PC-9 (cell line): ENCODE measurements around the gene ADGRB3. TPM values are rescaled to one million over a fixed set of nuclear protein-coding genes. Genes with fewer than 3 reads are reported as not detected.
"Not testable (repeated sequence)": the region's sequence is repeated elsewhere in the genome, so short reads cannot be mapped to it uniquely, and the experiment has no call there.

Experiments
- BruUV-seq: library from RNA; stranded (reverse); fragments of 400-500 nt; replicated peaks from 2 replicates; lab custom pipeline; 2021; lab: Mats Ljungman, UMichigan
- CTCF ChIA-PET: fragments of 300-600 bp; sonication (Branson Sonifier 250); formaldehyde crosslinking; loops from one replicate; lab custom pipeline; 2022; ENCODE audit warnings: antibody characterized with exemption; lab: Charles Lee
- POLR2A ChIA-PET: fragments of 300-600 bp; sonication (Branson Sonifier 250); formaldehyde crosslinking; loops from one replicate; lab custom pipeline; 2022; ENCODE audit warnings: antibody characterized with exemption; ENCODE audit not compliant: unreplicated experiment; lab: Charles Lee
- DNase-seq, 2 experiments: peaks; one replicate each; pipeline versions ENCODE4 v3.0.0 to v3.0.0-alpha.2; 2015 to 2022; ENCODE audit warnings: mixed read lengths in 1 of 2
- H2AFZ ChIP-seq: fragments of 200-600 bp; sonication (generic); 2 replicates; pipeline ENCODE4 v1.8.1; 2017; ENCODE audit warnings: antibody characterized with exemption
- H3F3A ChIP-seq: fragments of 200-600 bp; sonication (generic); 2 replicates; pipeline ENCODE4 v1.8.1; 2017; ENCODE audit warnings: antibody characterized with exemption, mild to moderate bottlenecking, low read depth; ENCODE audit not compliant: insufficient read depth
- H3K27ac ChIP-seq: fragments of 200-600 bp; sonication (generic); 2 replicates; pipeline ENCODE4 v1.6.1; 2016; ENCODE audit warnings: mixed run types
- H3K27me3 ChIP-seq: fragments of 200-600 bp; sonication (generic); 2 replicates; pipeline ENCODE4 v1.6.1; 2016; ENCODE audit warnings: low read depth, mixed run types; ENCODE audit not compliant: insufficient read depth
- H3K36me3 ChIP-seq: fragments of 200-600 bp; sonication (generic); 2 replicates; pipeline ENCODE4 v1.6.1; 2016; ENCODE audit warnings: low read depth, mixed run types
- H3K4me1 ChIP-seq: fragments of 200-600 bp; sonication (generic); replicated peaks from 2 replicates; pipeline ENCODE4 v1.6.1; 2016; ENCODE audit warnings: mixed run types; ENCODE audit not compliant: insufficient read depth
- H3K4me2 ChIP-seq: fragments of 200-600 bp; sonication (generic); 2 replicates; pipeline ENCODE4 v1.6.1; 2017; ENCODE audit warnings: mixed run types
- H3K4me3 ChIP-seq: fragments of 200-600 bp; sonication (generic); 2 replicates; pipeline ENCODE4 v1.6.1; 2016; ENCODE audit warnings: mixed run types
- H3K79me2 ChIP-seq: fragments of 200-600 bp; sonication (generic); 2 replicates; pipeline ENCODE4 v1.6.1; 2017; ENCODE audit warnings: low read depth, mixed run types
- H3K9me2 ChIP-seq: fragments of 200-600 bp; sonication (generic); 2 replicates; pipeline ENCODE4 v1.8.1; 2017; ENCODE audit warnings: mild to moderate bottlenecking; ENCODE audit not compliant: insufficient read depth
- H3K9me3 ChIP-seq: fragments of 200-600 bp; sonication (generic); 2 replicates; pipeline ENCODE4 v1.8.1; 2016; ENCODE audit warnings: low read depth; ENCODE audit not compliant: insufficient read depth
- H4K20me1 ChIP-seq: fragments of 200-600 bp; sonication (generic); 2 replicates; pipeline ENCODE4 v1.8.1; 2017; ENCODE audit not compliant: insufficient read depth
- CTCF ChIP-seq: fragments of 200-600 bp; sonication (generic); conservative IDR thresholded peaks from 2 replicates; pipeline ENCODE4 v1.6.1; 2017; ENCODE audit warnings: mixed run types, antibody characterized with exemption, mild to moderate bottlenecking, moderate library complexity
- EZH2 ChIP-seq: fragments of 200-600 bp; sonication (generic); IDR thresholded peaks from 2 replicates; pipeline ENCODE4 v1.8.0; 2017; ENCODE audit warnings: antibody characterized with exemption, low read depth
- intact Hi-C: fragments of 100-400 bp; cut with micrococcal nuclease; formaldehyde crosslinking; loops from one replicate; pipeline ENCODE4 v1.10.0; 2022; ENCODE audit not compliant: unreplicated experiment
- total RNA-seq: library from RNA; stranded (reverse); gene quantifications from 2 replicates; pipeline ENCODE4 v1.2.3, GENCODE V29; 2021

Gene ADGRB3
- total RNA-seq, 1 experiment from 2014 or later, result not detected

DNA sequence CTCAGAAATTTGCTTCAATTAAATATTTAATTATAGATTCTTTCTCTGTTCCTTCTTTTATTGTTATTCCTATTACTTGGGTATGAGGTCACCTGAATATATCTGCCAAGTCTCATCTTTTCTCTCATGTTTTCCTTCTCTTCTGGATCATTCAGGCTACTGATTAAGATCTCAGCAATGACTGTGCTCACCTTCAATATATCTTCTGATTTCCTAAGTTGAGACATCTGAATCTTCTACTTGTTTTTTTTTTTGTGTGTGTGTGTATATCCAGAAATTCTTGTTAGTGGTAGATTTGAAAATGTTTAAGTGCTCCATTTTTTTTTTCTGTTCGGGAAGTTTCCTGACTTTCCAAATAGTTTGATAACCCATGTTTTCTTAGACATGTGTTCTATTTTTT, 108.0 kb downstream of the ADGRB3 start:
- H2AFZ ChIP-seq, result no peak overlapping the region
- no peaks in the 10 kb centered on the region for H3K27me3 ChIP-seq
- ChIA-PET CTCF (no interaction called here), POLR2A (no interaction called here)
- intact Hi-C loops, result no loop called here
- no peaks in the 10 kb centered on the region for H3K9me2 ChIP-seq
- no peak overlapping the region for H3K4me2 ChIP-seq
- no peaks in the 10 kb centered on the region for H3F3A ChIP-seq
- H4K20me1 ChIP-seq, result no peaks in the 10 kb centered on the region
- H3K27ac ChIP-seq, result no peak overlapping the region
- no TSS peak for BruUV-seq
- H3K4me3 ChIP-seq, result no peak overlapping the region
- H3K4me1 ChIP-seq, result no peaks in the 10 kb centered on the region
- no peak for DNase-seq
- H3K79me2 ChIP-seq, result no peaks in the 10 kb centered on the region
- no peaks in the 10 kb centered on the region for H3K9me3 ChIP-seq
- TF ChIP-seq EZH2 (no peak), CTCF (no peak)
- no peaks in the 10 kb centered on the region for H3K36me3 ChIP-seq

- BruUV-seq, H3K27me3 ChIP-seq, H4K20me1 ChIP-seq, H3K4me3 ChIP-seq, H3K79me2 ChIP-seq, POLR2A ChIA-PET, H3F3A ChIP-seq, CTCF ChIA-PET, H3K9me3 ChIP-seq, H3K27ac ChIP-seq, DNase-seq, H2AFZ ChIP-seq, H3K4me2 ChIP-seq, H3K36me3 ChIP-seq, H3K4me1 ChIP-seq, intact Hi-C loops, H3K9me2 ChIP-seq: not testable (repeated sequence)
These were observed 109.3 kb downstream of the ADGRB3 start for GRCh38 chr6:68744376-68744775.

DNA sequence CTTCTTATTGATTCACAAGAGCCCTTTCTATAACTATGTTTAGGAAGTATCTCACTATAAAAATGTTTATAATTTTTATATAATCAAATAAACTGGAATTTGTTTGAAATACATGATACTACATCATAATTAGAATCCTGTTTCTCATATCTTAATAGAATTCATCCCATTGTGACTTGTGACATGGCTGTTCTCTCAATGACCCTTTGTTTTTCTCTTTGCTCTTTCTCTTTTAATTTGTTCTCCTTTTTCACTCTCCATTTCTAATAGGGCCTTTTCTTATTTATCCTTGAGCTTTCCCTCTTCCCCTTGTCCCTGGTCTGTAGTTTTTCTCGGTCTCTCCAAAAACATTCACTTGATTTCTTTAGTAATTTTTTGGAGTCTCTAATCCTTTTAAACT, 111.3 kb downstream of the ADGRB3 start:
- Histone ChIP-seq H3F3A (no peaks in the 10 kb centered on the region), H3K4me2 (no peak overlapping the region), H3K27me3 (no peaks in the 10 kb centered on the region), H3K9me2 (no peaks in the 10 kb centered on the region), H3K9me3 (no peaks in the 10 kb centered on the region), H2AFZ (no peak overlapping the region), H3K4me3 (no peak overlapping the region), H3K79me2 (no peaks in the 10 kb centered on the region), H3K4me1 (no peaks in the 10 kb centered on the region), H3K27ac (no peak overlapping the region), H3K36me3 (no peaks in the 10 kb centered on the region), H4K20me1 (no peaks in the 10 kb centered on the region)
- no TSS peak for BruUV-seq
- POLR2A ChIA-PET, result no interaction called here
- CTCF ChIA-PET, result no interaction called here
- intact Hi-C loops, result no loop called here
- DNase-seq, result no peak
- TF ChIP-seq EZH2 (no peak), CTCF (no peak)

GRCh38 chr6:68747110-68747790, 112.2 kb downstream of the ADGRB3 start:
- no peak for DNase-seq
- Histone ChIP-seq H3K4me2 (no peak overlapping the region), H3K9me2 (no peaks in the 10 kb centered on the region), H3K79me2 (no peaks in the 10 kb centered on the region), H3K4me3 (no peak overlapping the region), H2AFZ (no peak overlapping the region), H3K9me3 (no peaks in the 10 kb centered on the region), H3K27me3 (no peaks in the 10 kb centered on the region), H4K20me1 (no peaks in the 10 kb centered on the region), H3K36me3 (no peaks in the 10 kb centered on the region), H3K4me1 (no peaks in the 10 kb centered on the region), H3F3A (no peaks in the 10 kb centered on the region), H3K27ac (no peak overlapping the region)
- POLR2A ChIA-PET, result no interaction called here
- BruUV-seq, result no TSS peak
- TF ChIP-seq EZH2 (no peak), CTCF (no peak)
- intact Hi-C loops, result no loop called here
- CTCF ChIA-PET, result no interaction called here

GRCh38 chr6:68747832-68748231, 112.8 kb downstream of the ADGRB3 start:
- H3K27me3 ChIP-seq, H3K4me3 ChIP-seq, CTCF ChIA-PET, H3K27ac ChIP-seq, intact Hi-C loops, H3K9me3 ChIP-seq, DNase-seq, H3K9me2 ChIP-seq, H3F3A ChIP-seq, H3K4me1 ChIP-seq, H3K4me2 ChIP-seq, H3K36me3 ChIP-seq, H2AFZ ChIP-seq, POLR2A ChIA-PET, H4K20me1 ChIP-seq, BruUV-seq, H3K79me2 ChIP-seq: not testable (repeated sequence)
